Activated CD4-positive, alpha-beta memory T cell treated with anti-CD3 and anti-CD28 coated beads, Interleukin-2, amount 10 ng/mL, durations not matched to agents 7 days and 5 days (primary cell): ENCODE measurements around the gene ZNF764. TPM values are rescaled to one million over a fixed set of nuclear protein-coding genes. Genes with fewer than 3 reads are reported as not detected.
"Not testable (repeated sequence)": the region's sequence is repeated elsewhere in the genome, so short reads cannot be mapped to it uniquely, and the experiment has no call there.

ENCODE experiments used
- CTCF ChIA-PET: fragments of 350-600 bp; sonication (Branson Sonifier 250); formaldehyde crosslinking; loops from one replicate; lab custom pipeline; 2021; ENCODE audit warnings: antibody characterized with exemption, inconsistent platforms; lab: Charles Lee
- POLR2A ChIA-PET: fragments of 350-600 bp; sonication (Branson Sonifier 250); formaldehyde crosslinking; loops from one replicate; lab custom pipeline; 2021; ENCODE audit warnings: antibody characterized with exemption; lab: Charles Lee
- DNase-seq: peaks from one replicate; pipeline ENCODE4 v3.0.0-alpha.2; 2020
- H3K27ac Mint-ChIP-seq: one replicate; pipeline ENCODE4 v1.8.0; 2021; ENCODE audit warnings: mild to moderate bottlenecking, mixed read lengths
- H3K27me3 Mint-ChIP-seq: one replicate; pipeline ENCODE4 v1.8.0; 2021; ENCODE audit warnings: mixed read lengths
- H3K36me3 Mint-ChIP-seq: one replicate; pipeline ENCODE4 v1.8.0; 2021; ENCODE audit warnings: low read depth, mixed read lengths
- H3K4me1 Mint-ChIP-seq: one replicate; pipeline ENCODE4 v1.8.0; 2021; ENCODE audit warnings: mixed read lengths
- H3K4me3 Mint-ChIP-seq: one replicate; pipeline ENCODE4 v1.8.0; 2021; ENCODE audit warnings: mild to moderate bottlenecking, mixed read lengths
- H3K9me3 Mint-ChIP-seq: one replicate; pipeline ENCODE4 v1.8.0; 2021; ENCODE audit warnings: mixed read lengths
- total RNA-seq, 2 experiments: library from RNA; stranded (reverse); gene quantifications; one replicate each; pipeline ENCODE4 v1.2.3, GENCODE V29; 2021

ZNF764 gene
- total RNA-seq, 2 experiments from 2014 or later: 16.0 to 16.8 TPM

DNA sequence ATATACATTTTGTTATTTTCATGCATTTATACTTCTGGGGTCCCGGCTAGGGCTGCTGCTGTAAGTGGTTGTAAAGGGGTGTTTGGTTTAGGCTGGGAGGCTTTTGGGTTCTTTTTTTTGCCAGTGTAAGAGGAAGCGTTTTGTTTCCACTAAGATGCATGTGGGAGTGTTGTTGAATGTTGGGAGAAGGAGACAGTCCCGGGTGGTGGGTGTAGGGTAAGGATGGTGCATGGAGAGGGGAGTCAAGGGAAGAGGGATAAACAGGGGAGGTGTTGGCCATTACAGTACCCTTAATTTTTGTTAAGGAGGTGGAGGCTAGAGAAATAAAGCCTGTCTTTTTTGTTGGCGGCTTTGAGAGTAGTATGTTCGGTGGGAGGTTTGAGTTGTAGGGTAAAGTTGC is 15.1 kb downstream of the ZNF764 start:
- POLR2A ChIA-PET: interaction anchor here (1.2 to 2.1 kb wide), 3 partner anchors 8 to 15 kb away, joined by 3 to 12 read pairs (median 3); partner anchors contain the start of genes ZNF747 and ZNF764
- Mint-ChIP-seq H3K27ac (no peak overlapping the region), H3K9me3 (no peaks in the 10 kb centered on the region)

DNA sequence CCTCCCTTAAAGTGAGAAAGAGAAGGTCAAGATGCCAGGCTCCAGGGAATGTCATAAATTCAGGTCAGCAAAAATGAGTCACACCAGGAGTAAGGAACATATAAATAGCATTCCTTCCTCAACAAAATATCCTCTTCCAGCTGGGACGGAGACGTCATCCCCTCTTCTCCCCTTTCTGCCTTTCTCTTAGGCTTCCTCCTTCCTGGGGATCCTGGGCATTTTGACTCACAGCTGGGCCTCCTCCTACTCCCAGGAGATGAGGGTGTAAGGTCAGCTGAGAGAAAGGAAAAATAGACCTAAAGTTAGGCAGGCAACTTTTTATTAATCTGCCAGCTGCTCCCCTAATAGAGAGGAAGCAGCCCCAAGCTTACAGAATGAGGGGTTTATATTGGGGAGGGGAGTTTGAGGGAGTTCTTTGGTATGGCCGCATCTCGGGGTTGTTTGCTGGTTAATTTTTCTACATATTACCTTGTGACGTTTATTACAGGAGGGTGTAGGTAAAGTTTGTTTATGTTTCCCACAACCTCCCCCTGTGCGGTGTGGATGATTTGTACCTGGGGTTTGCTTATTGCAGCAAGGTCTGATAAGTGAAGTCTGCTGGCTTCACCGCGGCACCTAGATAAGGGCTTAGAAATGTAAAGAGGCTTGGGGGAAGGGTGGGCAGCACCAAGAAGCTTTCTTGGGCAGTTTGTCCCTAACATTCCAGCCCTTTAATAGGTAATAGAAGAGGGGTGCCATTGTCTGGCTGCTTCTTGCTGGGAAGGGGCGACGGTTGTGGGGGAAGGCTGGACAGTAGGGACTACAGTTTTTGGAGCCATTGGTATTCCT is 16.5 kb downstream of the ZNF764 start:
- Mint-ChIP-seq H3K27me3 (no peaks in the 10 kb centered on the region), H3K9me3 (no peaks in the 10 kb centered on the region), H3K36me3 (peaks cover 8% of the 10 kb centered on the region), H3K4me1 (peaks cover 12% of the 10 kb centered on the region), H3K27ac (no peak overlapping the region), H3K4me3 (no peak overlapping the region)
- ChIA-PET POLR2A (interaction anchor here (1.0 kb wide), 1 partner anchor 9 kb away, joined by 4 read pairs; no protein-coding TSS in a partner anchor), CTCF (interaction anchor here (1.2 kb wide), 1 partner anchor 44 kb away, joined by 4 read pairs; the partner anchor contains the start of gene ZNF785)
- no peak for DNase-seq

More for the DNA sequence above, 15.1 kb downstream of the ZNF764 start:
- H3K36me3 Mint-ChIP-seq: peaks cover under 1% of the 10 kb centered on the region
- CTCF ChIA-PET: interaction anchor here (1.0 to 1.8 kb wide), 3 partner anchors 8 to 86 kb away, joined by 3 to 6 read pairs (median 3); partner anchors contain the start of gene ZNF747
- H3K4me1 Mint-ChIP-seq: peaks cover 2% of the 10 kb centered on the region
- DNase-seq: no peak
- no peaks in the 10 kb centered on the region for H3K27me3 Mint-ChIP-seq
- no peak overlapping the region for H3K4me3 Mint-ChIP-seq

DNA sequence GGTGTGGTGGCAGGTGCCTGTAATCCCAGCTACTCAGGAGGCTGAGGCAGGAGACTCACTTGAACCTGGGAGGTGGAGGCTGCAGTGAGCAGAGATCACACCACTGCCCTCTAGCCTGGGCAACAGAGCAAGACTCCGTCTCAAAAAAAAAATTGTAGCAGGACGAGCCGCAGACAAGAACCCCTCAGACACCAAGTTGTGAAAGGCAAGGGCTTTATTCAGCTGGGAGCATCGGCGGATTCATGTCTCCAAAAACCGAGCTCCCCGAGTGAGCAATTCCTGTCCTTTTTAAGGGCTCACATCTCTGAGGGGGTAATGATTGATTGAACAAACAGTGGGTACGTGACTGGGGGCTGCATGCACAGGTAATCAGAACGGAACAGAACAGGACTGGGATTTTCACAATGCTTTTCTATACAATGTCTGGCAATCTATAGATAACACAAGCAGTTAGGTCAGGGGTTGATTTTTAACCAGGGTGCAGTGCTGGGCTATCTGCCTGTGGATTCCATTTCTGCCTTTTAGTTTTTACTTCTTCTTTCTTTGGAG is 17.2 kb downstream of the ZNF764 start:
- DNase-seq, H3K27me3 Mint-ChIP-seq, H3K9me3 Mint-ChIP-seq, H3K4me3 Mint-ChIP-seq, H3K27ac Mint-ChIP-seq, CTCF ChIA-PET: not testable (repeated sequence)
- POLR2A ChIA-PET: interaction anchor here (1.0 kb wide), 1 partner anchor 10 kb away, joined by 4 read pairs; no protein-coding TSS in a partner anchor
- peaks cover 11% of the 10 kb centered on the region for H3K36me3 Mint-ChIP-seq
- peaks cover 19% of the 10 kb centered on the region for H3K4me1 Mint-ChIP-seq

DNA sequence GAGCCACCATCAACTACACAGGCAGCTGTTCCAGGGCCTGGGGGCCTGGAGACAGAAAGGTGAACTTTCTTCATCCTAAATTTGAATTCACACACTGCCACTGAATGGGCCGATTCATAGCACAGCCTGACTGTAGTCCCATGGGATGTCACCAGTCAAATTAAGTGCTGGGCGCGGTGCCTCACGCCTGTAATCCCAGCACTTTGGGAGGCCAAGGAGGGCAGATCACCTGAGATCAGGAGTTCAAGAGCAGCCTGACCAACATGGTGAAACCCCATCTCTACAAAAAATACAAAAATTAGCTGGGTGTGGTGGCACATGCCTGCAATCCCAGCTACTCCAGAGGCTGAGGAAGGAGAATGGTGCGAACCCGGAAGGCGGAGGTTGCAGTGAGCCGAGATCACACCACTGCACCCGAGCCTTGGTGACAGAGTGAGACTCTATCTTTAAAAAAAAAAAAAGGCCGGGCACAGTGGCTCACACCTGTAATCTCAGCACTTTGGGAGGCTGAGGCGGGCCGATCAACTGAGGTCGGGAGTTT is 18.1 kb downstream of the ZNF764 start:
- not testable (repeated sequence) for H3K27ac Mint-ChIP-seq, H3K9me3 Mint-ChIP-seq, H3K27me3 Mint-ChIP-seq, H3K4me3 Mint-ChIP-seq, DNase-seq
- ChIA-PET CTCF (interaction anchor here (0.6 to 1.2 kb wide), 2 partner anchors 39 to 130 kb away, joined by 3 read pairs; no protein-coding TSS in a partner anchor), POLR2A (interaction anchor here (1.3 kb wide), 1 partner anchor 31 kb away, joined by 3 read pairs; the partner anchor contains the start of gene ZNF688)
- peaks cover 24% of the 10 kb centered on the region for H3K4me1 Mint-ChIP-seq
- peaks cover 13% of the 10 kb centered on the region for H3K36me3 Mint-ChIP-seq

DNA sequence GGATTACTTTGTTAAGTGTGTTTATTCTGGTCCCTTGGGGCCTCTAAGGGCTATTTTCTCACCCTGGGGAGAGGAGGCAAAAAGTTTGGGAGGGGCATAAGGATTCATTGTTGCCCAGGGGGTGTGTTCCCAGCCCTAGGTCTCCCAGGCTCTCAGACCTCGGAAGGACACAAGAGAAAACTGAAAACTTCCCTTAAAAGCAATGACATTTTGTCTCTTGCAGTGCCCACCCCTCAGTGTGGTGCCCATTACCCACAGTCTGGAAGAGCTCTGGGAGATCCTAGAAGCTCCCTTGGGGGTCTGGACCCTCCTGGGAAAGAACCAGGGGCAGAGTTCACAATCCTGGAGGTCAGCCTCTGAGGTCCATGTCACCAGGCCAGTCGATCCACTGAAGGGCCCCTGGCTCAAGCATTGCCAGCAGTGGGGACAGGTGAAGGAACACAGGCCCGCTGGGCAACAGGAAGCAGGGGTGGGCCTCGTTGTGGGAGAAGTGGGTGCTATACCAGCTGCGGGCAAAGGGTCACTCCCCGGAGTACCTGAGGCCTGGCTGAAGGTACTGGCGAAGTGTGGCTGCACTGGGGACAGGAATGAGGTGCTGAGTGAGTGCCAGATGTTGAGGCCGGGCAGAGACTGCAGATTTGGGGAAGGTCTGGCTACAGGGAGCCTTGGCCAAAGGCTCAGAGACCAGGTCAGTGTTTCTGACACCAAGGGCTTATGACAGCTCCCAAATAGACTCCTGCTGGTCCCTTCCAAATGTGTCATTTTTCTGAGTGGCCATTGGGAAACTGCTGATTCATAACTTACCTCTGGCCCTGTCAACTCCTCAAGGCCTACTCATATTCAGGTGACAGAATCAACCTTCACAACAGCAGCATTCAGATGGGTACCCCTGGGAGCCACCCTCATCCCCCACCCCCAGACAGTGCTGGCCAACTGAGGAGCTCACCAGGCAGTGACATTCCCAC is 18.9 kb downstream of the ZNF764 start:
- Mint-ChIP-seq H3K36me3 (peaks cover 17% of the 10 kb centered on the region), H3K9me3 (no peaks in the 10 kb centered on the region), H3K27me3 (no peaks in the 10 kb centered on the region), H3K27ac (no peak overlapping the region), H3K4me3 (no peak overlapping the region), H3K4me1 (peaks cover 24% of the 10 kb centered on the region)
- ChIA-PET CTCF (interaction anchor here (0.6 to 1.2 kb wide), 2 partner anchors 40 to 130 kb away, joined by 3 read pairs; no protein-coding TSS in a partner anchor), POLR2A (interaction anchor here (1.3 kb wide), 1 partner anchor 32 kb away, joined by 3 read pairs; the partner anchor contains the start of gene ZNF688)
- DNase-seq: no peak

DNA sequence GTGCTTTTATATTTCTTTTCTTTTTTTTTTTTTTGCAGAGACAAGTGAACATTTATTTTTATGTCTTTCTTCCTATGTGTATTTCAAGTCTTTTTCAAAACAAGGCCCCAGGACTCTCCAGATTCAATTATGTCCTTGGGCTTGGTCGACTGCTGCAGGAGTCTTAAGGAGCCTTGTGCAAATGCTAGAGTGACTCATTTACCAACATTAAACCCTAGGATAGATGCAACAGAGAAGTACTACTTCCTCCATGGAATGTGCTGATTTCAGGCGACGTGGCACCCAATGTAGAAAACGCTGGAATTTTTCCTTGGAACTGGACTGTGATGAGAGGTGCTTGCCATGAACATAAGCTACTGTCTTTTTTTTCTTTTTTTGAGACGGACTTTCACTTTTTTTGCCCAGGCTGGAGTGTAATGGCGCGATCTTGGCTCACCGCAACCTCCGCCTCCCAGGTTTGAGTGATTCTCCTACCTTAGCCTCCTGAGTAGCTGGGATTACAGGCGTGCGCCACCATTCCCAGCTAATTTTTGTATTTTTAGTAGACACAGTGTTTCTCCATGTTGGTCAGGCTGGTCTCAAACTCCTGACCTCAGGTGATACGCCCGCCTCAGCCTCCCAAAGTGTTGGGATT is 21.7 kb downstream of the ZNF764 start:
- DNase-seq, H3K27me3 Mint-ChIP-seq, H3K9me3 Mint-ChIP-seq: not testable (repeated sequence)
- ChIA-PET POLR2A (interaction anchor here (1.3 to 4.9 kb wide), 19 partner anchors 9 to 163 kb away, joined by 3 to 189 read pairs (median 20); partner anchors contain the start of genes DCTPP1, FBRS, ITGAL and SRCAP), CTCF (interaction anchor here (0.6 to 4.1 kb wide), 23 partner anchors 9 to 1091 kb away, joined by 4 to 90 read pairs (median 9); partner anchors contain the start of genes DCTPP1, ITGAL, ZNF688 and ZNF689)
- Mint-ChIP-seq H3K36me3 (peaks cover 28% of the 10 kb centered on the region), H3K4me1 (peaks cover 32% of the 10 kb centered on the region), H3K27ac (peak overlapping the region; percentile 97), H3K4me3 (peak overlapping the region; percentile 87)

DNA sequence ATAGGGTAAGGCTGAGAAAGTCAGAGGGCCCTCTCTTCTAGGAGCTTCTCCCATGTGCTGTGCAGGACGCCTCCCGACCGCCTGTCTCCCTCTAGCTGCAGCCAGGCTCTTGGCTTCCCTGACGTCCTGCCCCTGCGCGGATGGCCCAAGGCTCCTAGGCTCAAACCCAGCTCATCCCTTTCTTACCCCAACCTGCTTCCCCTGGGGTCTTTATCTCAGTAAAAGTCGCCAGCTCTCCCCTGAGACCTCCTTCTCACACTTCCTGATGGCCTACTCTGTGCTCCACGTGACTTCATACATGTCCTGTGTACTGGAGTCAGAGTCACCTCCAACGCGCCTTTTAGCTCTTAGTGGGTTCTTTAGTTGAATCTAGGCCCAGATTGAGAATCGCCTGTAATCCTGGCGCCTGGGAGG is 22.4 kb downstream of the ZNF764 start:
- DNase-seq: peak; percentile 74
- H3K27me3 Mint-ChIP-seq: no peaks in the 10 kb centered on the region
- CTCF ChIA-PET: interaction anchor here (0.7 to 4.1 kb wide), 37 partner anchors 8 to 279 kb away, joined by 3 to 90 read pairs (median 6); partner anchors contain the start of genes DCTPP1, ITGAL, ZNF688 and ZNF689
- peaks cover 36% of the 10 kb centered on the region for H3K36me3 Mint-ChIP-seq
- no peaks in the 10 kb centered on the region for H3K9me3 Mint-ChIP-seq
- POLR2A ChIA-PET: interaction anchor here (0.5 to 4.9 kb wide), 40 partner anchors 8 to 582 kb away, joined by 3 to 189 read pairs (median 8); partner anchors contain the start of genes ALDOA, DCTPP1, FBRS and ITGAL
- H3K27ac Mint-ChIP-seq: peak overlapping the region; percentile 97
- peak overlapping the region; percentile 87 for H3K4me3 Mint-ChIP-seq
- H3K4me1 Mint-ChIP-seq: peaks cover 37% of the 10 kb centered on the region

DNA sequence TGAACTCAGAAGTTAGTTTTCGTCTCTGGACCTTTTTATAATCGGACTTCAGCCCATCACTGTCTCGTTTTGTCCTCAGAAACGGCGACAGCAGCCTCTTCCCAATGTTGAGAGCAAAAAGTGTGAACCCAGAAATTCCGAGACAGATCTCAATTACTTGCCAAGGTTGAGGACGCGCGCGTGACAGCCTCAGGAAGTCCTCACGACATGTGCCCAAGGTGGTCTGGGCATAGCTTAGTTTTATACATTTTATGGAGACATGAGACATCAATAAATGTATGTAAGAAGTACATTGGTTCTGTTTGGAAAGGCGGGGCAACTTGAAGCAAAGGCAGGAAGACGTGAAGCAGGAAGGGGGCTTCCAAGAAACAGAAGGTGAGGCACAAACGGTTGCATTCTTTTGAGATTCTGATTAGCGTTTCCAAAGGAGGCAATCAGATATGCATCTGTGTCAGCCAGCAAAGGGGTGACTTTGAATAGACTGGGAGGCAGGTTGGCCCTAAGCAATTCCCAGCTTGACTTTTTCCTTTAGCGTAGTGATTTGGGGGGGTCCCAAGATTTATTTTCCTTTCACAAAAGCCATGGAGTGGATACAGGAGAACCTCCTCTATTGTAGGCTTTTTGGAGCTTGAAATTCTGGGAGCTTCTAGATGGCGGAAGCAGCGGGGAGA is 22.9 kb downstream of the ZNF764 start:
- POLR2A ChIA-PET: interaction anchor here (0.5 to 4.9 kb wide), 44 partner anchors 8 to 582 kb away, joined by 3 to 189 read pairs (median 8); partner anchors contain the start of genes ALDOA, DCTPP1, FBRS and ITGAL
- CTCF ChIA-PET: interaction anchor here (0.7 to 4.1 kb wide), 38 partner anchors 8 to 279 kb away, joined by 3 to 90 read pairs (median 6); partner anchors contain the start of genes DCTPP1, ITGAL, ZNF688 and ZNF689
- Mint-ChIP-seq H3K36me3 (peaks cover 38% of the 10 kb centered on the region), H3K4me3 (peak overlapping the region; percentile 87), H3K4me1 (peaks cover 42% of the 10 kb centered on the region), H3K9me3 (no peaks in the 10 kb centered on the region), H3K27ac (peak overlapping the region; percentile 97), H3K27me3 (no peaks in the 10 kb centered on the region)
- no peak for DNase-seq

DNA sequence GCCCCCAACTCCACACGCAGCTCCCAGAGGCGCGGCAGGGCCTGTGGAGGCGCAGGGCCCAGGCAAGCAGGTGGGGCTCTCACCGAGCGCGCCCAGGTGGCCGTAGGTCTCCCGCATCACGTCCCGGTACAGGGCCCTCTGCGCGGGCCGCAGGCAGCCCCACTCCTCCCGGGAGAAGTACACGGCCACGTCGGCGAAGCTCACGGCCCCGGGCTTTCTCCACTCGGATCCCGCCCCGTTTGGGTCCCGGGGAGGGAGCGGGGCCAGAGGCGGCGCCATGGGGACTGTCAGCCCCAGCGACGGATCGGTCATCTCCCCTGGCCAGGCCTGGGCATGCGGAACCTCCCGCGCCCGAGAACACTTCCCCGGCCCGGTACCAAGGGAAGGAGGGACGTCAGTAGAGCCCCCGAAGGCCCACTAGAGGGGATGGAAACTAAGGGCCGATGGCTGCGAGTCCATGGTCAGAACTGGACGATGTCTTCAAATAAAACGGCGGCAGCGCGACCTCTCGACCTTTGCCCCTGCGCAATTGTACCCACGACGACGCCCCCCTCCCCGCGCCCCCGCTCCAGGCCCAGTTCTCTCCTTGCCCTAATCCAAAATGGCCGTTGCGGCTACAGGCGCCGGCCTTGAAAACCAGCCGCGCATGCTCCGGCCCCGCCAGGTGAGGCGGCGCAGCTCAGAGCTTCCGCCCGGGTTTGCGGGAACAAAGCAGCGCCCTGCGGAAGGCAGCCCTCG is 23.6 kb downstream of the ZNF764 start, which contains the start of gene ZNF747:
Gene ZNF747 (minus strand): TSS at position 491 of the 738 bp plus-strand sequence. CDS start 179 bp downstream, at position 312.
- Mint-ChIP-seq H3K27me3 (no peaks in the 10 kb centered on the region), H3K4me1 (peaks cover 45% of the 10 kb centered on the region), H3K9me3 (no peaks in the 10 kb centered on the region), H3K4me3 (peak within 1 kb of the TSS; percentile 87), H3K36me3 (peaks cover 38% of the 10 kb centered on the region), H3K27ac (peak within 1 kb of the TSS; percentile 97)
- DNase-seq: peak; percentile 93
- ChIA-PET POLR2A (interaction anchor here (0.9 to 4.9 kb wide), 39 partner anchors 9 to 469 kb away, joined by 3 to 189 read pairs (median 8); partner anchors contain the start of genes ALDOA, DCTPP1, FBRS and ITGAL), CTCF (interaction anchor here (0.9 to 4.1 kb wide), 31 partner anchors 7 to 280 kb away, joined by 3 to 90 read pairs (median 6); partner anchors contain the start of genes DCTPP1, ITGAL, ZNF688 and ZNF689)
